NB4 (cell line): Measurements from ENCODE around the gene LINGO1.

Source experiments
- MYC ChIP-seq: IDR thresholded peaks from 2 replicates; pipeline ENCODE4 v1.6.1; 2011; ENCODE audit warnings: low read depth, low read length
- POLR2A ChIP-seq: IDR thresholded peaks from 2 replicates; pipeline ENCODE4 v1.6.1; 2011; ENCODE audit warnings: mild to moderate bottlenecking; ENCODE audit not compliant: insufficient read length; ENCODE audit errors: extremely low read depth
- TF ChIP-seq, protein P1 (sequence below): IDR thresholded peaks from one replicate; pipeline ENCODE4 v1.5.1; 2012; ENCODE audit warnings: low read depth, low read length
- TF ChIP-seq, protein P2 (sequence below): IDR thresholded peaks from 2 replicates; pipeline ENCODE4 v1.6.1; 2011; ENCODE audit warnings: low read depth, low read length

DNA sequence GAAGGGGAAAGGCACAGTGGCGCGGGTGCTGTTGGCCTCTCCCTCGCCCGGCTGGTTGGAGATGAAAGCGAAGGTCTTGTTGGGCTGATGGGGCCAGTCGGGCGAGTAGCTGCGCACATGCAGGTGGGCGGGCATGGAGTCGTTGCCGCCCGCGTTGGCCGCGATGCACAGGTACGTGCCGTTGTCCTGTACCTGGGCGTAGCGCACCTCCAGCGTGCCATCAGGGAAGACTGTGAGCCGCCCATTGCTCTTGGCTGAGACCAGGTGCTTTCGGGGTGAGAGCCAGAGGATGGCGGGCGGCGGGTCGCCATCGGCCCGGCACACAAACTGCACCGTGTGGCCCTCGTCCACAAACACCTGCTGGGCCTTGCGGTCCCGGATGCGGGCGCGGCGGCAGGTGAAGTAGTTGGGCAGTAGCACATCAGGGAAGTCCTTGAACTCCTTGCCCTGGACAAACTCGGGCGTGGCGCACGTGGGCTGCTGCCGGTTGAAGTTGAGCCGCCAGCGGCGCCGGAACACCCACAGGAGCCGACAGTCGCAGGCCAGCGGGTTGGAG, 18.4 kb downstream of the LINGO1 start:
- TF ChIP-seq, protein P1, sequence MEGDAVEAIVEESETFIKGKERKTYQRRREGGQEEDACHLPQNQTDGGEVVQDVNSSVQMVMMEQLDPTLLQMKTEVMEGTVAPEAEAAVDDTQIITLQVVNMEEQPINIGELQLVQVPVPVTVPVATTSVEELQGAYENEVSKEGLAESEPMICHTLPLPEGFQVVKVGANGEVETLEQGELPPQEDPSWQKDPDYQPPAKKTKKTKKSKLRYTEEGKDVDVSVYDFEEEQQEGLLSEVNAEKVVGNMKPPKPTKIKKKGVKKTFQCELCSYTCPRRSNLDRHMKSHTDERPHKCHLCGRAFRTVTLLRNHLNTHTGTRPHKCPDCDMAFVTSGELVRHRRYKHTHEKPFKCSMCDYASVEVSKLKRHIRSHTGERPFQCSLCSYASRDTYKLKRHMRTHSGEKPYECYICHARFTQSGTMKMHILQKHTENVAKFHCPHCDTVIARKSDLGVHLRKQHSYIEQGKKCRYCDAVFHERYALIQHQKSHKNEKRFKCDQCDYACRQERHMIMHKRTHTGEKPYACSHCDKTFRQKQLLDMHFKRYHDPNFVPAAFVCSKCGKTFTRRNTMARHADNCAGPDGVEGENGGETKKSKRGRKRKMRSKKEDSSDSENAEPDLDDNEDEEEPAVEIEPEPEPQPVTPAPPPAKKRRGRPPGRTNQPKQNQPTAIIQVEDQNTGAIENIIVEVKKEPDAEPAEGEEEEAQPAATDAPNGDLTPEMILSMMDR, result no peak
- no peak for TF ChIP-seq POLR2A
- TF ChIP-seq, protein P2, sequence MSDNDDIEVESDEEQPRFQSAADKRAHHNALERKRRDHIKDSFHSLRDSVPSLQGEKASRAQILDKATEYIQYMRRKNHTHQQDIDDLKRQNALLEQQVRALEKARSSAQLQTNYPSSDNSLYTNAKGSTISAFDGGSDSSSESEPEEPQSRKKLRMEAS, result no peak
- no peak for TF ChIP-seq MYC
